HEK293T (cell line): ENCODE data around the gene DHTKD1.

Source experiments
- ARNT ChIP-seq: fragments of 450-650 bp; IDR thresholded peaks from 2 replicates; pipeline ENCODE4 v1.6.1; 2017; ENCODE audit warnings: mild to moderate bottlenecking
- BHLHE40 ChIP-seq: fragments of 450-650 bp; IDR thresholded peaks from 2 replicates; pipeline ENCODE4 v1.6.1; 2016; ENCODE audit warnings: mild to moderate bottlenecking, moderate library complexity, borderline replicate concordance
- ELF4 ChIP-seq: fragments of 450-650 bp; IDR thresholded peaks from 2 replicates; pipeline ENCODE4 v1.6.1; 2017; ENCODE audit warnings: antibody characterized with exemption
- FOXM1 ChIP-seq: fragments of 450-650 bp; IDR thresholded peaks from 2 replicates; pipeline ENCODE4 v1.6.1; 2017; ENCODE audit warnings: mild to moderate bottlenecking, borderline replicate concordance
- NFRKB ChIP-seq: fragments of 450-650 bp; IDR thresholded peaks from 2 replicates; pipeline ENCODE4 v1.6.1; 2016; ENCODE audit warnings: mild to moderate bottlenecking, moderate library complexity
- SP1 ChIP-seq: fragments of 450-650 bp; IDR thresholded peaks from 2 replicates; pipeline ENCODE4 v1.6.1; 2017
- SUZ12 ChIP-seq: fragments of 450-650 bp; IDR thresholded peaks from 2 replicates; pipeline ENCODE4 v1.6.1; 2016; ENCODE audit warnings: mild to moderate bottlenecking

DNA sequence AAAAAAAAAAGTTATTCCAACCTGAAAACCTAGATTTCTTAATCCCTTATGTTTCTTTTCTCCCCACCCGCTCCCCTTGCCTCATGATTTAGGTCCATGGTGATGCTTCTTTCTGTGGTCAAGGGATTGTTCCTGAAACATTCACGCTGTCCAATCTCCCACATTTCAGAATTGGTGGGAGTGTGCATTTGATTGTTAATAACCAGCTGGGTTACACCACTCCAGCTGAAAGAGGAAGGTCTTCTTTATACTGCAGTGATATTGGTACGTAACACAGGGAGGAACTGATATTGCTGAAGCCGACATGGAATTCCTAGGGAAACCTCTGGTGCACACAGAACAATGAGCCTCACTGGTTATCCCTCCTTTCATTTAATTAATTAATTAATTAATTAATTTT, 22.7 kb downstream of the DHTKD1 start:
- TF ChIP-seq BHLHE40 (no peak), ARNT (no peak), FOXM1 (no peak), NFRKB (no peak), SP1 (no peak), SUZ12 (no peak), ELF4 (no peak)
